ENCODE measurements around the gene ZNF862.

The ZNF862 gene

DNA sequence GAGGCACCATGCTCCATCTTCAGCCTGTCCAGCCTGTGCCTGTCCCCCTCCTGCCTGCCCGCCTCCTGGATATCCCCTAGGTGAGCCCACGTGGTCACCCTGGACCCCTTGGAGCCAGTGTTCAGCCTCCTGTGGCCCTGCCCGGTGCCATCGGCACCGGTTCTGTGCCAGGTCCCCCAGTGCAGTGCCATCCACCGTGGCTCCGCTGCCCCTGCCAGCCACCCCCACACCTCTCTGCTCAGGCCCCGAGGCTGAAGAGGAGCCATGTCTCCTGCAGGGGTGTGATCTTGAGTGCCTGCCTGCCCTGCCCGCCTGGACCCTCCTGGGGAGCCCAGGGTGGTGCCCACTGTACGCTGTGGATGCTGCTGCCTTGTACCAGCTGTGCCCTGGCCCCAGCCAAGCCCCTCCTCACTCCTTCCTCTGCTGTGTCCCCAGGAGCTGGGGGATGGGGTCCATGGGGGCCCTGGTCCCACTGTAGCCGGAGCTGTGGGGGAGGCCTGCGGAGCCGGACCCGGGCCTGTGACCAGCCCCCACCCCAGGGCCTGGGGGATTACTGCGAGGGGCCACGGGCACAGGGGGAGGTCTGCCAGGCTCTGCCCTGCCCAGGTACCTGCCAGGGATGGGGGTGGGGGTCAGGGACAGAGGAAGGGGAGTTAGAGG is 26.2 kb upstream of the ZNF862 start:
- DNase-seq = no peak

DNA sequence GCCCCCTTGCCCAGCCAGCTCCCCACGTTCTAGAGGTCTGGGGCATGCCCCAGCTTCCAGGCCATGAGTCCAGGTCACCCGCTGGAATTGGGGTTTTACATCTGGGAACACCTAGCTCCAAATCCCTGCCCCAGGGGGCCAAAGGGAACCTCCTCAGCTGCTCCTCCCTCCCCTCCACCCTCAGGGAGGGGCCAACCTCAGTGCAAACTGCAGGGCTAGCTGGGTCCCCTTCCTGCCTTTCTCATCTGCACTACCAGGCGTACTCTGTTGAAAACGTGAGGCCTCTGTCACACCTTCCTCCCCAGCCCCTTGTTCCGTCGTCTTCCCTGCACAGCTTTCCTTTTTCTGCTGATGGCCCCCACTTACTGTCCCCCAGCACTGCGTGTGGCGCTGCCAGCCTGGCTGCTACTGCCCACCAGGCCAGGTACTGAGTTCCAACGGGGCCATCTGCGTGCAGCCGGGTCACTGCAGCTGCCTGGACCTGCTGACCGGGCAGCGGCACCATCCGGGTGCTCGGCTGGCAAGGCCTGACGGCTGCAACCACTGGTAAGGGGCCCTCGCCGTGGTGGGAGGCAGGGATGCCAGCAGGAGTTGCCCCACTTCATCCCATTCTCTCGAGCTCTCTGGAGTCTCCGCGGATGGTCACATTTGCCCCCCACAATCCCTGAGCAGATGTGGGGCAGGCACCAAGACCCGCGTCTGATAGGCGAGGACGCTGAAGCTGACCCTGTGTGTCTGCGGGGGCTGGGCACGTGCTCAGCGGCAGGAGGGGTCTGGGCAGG is 24.7 kb upstream of the ZNF862 start:
- DNase-seq = no peak

DNA sequence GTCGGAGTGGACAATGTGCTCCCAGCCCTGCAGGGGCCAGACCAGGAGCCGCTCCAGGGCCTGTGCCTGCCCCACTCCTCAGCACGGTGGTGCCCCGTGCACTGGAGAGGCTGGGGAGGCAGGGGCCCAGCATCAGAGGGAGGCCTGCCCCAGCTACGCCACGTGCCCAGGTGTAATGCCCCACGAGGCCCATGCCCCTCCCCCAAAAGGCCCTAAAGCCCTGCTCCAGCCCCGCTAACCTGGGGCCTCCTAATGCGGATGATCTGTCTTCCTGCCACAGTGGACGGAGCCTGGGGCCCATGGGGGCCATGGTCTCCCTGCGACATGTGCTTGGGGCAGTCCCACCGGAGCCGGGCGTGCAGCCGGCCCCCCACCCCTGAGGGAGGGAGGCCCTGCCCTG is 23.7 kb upstream of the ZNF862 start:
- DNase-seq = no peak

DNA sequence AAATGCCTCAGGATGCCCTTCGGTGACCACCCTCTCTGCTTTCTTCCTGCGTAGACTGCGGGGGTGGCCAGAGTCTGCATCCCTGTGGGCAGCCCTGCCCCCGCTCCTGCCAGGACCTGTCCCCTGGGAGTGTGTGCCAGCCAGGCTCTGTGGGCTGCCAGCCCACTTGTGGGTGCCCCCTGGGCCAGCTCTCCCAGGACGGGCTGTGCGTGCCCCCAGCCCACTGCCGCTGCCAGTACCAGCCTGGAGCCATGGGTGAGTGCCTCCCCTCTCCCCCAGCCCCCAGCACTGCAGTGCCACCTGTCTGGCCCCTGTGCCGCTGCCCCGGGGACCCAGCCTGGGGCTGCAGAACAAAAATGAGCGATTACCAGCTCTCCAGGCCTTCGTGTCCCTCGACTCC is 23.1 kb upstream of the ZNF862 start:
- DNase-seq = no peak

DNA sequence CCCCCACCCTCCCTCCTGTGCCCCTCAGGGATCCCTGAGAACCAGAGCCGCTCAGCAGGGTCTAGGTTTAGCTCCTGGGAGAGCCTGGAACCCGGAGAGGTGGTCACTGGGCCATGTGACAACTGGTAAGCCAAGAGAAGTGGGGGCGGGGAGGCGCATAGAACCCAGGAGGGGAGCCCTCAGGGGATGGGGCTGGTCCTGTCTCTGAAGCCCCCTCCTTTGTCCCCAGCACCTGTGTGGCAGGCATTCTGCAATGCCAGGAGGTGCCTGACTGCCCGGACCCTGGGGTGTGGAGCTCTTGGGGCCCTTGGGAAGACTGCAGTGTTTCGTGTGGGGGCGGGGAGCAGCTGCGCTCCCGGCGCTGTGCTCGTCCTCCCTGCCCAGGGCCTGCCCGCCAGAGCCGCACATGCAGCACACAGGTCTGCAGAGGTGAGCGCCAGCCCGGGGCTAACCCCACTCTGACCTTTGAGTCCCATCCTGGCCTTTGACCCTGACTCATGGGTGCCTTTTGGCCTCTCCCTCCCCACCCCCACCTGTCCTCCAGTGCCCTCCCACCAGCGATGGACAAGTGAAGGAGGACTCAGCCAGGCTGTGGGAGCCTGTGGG is 22.4 kb upstream of the ZNF862 start:
- no peak for DNase-seq

DNA sequence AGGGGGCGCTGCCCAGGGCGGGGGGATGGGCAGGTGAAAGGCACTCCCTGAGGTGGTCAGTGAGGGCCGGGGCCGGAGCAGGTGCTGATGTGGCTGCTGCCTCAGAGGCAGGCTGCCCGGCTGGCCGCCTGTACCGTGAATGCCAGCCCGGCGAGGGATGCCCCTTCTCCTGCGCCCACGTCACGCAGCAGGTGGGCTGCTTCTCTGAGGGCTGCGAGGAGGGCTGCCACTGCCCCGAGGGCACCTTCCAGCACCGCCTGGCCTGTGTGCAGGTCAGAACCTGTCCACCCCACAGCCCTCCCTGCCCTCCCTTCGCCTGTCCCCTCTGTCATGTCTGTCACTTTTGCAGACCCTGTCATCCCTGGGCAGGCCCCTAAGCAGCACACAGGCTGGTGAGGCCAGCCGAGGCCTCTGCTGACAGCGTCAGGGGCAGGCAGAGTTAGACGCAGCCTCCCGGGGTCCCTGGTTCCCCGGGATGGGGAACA is 21.9 kb upstream of the ZNF862 start:
- DNase-seq = no peak

DNA sequence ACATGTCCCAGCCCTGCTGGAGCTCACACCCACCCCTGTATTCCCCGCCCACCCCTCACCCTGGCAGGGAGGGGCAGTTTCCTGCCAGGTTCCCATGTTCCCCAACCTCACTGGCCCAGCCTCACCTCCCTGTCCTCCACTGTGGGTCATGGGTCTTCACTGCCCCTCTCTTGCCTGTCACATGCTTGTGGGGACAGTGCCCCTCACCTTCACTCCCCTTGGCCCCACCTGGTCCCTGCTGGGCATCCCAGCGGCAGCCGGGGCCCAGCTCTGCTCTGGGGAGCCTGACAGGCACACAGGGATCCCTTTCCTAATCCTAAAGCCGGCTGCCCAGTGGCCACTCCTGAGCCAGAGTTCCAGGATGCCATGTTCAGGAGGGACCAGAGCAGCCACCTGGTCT is 21.4 kb upstream of the ZNF862 start:
- DNase-seq = no peak

DNA sequence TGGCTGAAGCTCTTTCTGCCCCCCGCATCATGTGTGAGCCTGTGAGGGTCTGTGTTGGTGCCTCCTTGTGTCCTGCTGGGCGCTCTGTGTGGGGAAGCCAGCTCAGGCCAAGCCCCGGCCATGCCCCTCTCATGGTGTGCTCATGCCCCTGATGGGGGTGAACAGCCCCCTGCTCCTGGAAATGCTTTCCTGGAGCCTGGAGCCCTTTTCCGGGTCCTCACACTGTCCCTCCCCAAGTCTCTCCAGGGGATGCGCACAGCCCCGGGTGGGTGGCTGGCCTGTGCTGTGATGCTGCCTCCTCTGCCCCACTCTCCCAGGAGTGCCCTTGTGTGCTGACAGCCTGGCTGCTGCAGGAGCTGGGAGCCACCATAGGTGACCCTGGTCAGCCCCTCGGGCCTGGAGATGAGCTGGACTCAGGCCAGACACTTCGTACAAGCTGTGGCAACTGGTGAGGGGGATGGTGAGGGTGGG is 20.8 kb upstream of the ZNF862 start:
- no peak for DNase-seq

DNA sequence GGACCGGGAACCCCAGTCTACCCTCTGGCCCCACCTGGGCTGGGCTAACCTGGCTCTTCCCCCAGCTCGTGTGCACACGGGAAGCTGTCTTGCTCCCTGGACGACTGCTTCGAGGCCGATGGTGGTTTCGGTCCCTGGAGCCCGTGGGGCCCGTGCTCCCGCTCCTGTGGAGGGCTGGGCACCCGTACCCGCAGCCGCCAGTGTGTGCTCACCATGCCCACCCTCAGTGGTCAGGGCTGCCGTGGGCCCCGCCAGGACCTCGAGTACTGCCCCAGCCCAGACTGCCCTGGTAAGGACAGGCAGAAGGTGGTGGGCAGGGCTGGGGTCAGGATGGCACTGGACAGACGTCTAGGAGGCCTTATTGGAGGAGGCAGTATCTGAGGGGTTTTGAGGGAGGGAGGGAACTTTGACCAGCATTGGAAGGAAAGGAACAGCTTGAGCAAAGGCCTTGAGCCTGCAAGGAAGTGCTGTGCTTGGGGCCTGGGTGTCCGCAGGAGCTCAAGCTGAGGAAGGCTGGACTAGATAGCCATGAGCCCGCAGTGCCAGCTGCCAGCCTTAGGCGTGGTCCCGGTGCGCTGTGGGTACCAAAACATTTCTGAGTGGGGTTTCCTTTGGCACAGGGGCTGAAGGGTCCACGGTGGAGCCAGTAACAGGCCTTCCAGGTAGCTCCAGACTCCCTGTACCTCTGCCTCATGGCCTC is 20.2 kb upstream of the ZNF862 start:
- DNase-seq = no peak

DNA sequence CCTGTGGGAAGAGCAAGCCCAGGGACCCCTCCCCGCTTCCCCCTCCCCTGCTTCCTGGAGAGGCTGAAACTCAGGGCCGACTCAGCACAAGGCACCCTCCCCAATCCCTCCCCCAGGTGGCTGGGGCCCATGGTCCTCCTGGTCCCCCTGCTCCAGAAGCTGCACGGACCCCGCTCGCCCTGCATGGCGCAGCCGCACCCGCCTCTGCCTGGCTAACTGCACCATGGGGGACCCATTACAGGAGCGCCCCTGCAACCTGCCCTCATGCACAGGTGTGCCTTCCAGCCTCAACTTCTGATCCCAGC is 19.7 kb upstream of the ZNF862 start:
- DNase-seq = no peak

DNA sequence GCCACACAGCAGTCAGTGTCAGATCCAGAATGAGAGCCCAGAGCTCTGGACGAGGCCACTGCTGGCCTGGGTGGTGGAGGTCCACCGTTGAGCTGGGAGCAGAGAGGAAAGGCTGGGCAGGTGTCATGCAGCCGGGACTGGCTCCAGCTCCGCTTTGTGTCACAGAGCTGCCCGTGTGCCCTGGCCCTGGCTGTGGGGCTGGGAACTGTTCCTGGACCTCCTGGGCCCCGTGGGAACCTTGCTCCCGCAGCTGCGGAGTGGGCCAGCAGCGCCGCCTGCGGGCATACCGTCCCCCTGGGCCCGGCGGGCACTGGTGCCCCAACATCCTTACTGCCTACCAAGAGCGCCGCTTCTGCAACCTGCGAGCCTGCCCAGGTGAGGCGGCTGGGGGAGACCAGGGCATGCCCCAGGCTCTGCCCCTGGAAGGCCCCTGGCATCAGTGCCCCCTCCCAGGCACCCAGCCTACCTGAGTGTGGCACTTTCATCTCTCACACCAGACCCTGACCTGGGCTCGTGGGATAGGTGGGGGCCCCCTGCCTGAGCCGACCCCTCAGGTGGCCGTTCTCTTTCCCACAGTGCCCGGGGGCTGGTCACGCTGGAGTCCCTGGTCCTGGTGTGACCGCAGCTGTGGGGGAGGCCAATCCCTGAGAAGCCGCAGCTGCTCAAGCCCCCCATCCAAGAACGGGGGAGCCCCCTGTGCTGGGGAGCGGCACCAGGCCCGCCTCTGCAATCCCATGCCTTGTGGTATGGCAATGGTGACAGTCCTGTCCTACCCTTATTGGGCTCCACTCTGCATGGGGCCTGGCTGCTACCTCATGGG is 18.8 kb upstream of the ZNF862 start:
- DNase-seq = no peak

DNA sequence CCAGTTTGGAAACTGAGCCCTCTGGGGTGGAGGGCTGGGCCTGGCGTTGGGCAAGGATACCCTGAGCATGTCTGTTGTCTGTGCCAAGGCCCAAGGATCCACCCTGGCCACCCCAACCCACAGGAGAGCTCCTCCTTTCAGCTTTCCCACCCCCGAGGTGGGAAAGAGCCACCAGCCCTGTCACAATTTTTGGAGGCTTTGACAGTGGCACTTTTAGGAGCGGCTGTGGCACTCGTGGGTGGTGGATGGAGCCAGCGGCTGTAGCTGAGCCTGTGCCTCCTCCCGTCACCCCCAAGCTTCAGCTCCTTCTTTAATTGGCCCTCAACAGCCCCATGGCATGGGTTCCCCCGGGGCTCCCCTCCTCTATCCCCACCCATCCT is 18.2 kb upstream of the ZNF862 start:
- DNase-seq = no peak

DNA sequence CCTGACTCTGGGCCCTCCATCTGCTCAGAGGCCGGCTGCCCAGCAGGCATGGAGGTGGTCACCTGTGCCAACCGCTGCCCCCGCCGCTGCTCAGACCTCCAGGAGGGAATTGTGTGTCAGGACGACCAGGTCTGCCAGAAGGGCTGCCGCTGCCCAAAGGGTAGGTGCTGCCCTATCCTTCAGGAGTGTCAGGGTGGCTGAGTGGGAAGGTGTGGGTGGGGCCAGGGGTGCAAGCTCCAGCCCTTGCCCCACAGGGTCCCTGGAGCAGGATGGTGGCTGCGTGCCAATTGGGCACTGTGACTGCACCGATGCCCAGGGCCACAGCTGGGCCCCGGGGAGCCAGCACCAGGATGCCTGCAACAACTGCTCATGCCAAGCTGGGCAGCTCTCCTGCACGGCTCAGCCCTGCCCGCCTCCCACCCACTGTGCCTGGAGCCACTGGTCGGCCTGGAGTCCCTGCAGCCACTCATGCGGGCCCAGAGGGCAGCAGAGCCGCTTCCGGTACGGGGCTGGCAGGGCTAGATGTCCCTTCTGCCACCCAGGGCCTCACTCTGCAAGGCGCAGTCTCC is 17.5 kb upstream of the ZNF862 start:
- no peak for DNase-seq

DNA sequence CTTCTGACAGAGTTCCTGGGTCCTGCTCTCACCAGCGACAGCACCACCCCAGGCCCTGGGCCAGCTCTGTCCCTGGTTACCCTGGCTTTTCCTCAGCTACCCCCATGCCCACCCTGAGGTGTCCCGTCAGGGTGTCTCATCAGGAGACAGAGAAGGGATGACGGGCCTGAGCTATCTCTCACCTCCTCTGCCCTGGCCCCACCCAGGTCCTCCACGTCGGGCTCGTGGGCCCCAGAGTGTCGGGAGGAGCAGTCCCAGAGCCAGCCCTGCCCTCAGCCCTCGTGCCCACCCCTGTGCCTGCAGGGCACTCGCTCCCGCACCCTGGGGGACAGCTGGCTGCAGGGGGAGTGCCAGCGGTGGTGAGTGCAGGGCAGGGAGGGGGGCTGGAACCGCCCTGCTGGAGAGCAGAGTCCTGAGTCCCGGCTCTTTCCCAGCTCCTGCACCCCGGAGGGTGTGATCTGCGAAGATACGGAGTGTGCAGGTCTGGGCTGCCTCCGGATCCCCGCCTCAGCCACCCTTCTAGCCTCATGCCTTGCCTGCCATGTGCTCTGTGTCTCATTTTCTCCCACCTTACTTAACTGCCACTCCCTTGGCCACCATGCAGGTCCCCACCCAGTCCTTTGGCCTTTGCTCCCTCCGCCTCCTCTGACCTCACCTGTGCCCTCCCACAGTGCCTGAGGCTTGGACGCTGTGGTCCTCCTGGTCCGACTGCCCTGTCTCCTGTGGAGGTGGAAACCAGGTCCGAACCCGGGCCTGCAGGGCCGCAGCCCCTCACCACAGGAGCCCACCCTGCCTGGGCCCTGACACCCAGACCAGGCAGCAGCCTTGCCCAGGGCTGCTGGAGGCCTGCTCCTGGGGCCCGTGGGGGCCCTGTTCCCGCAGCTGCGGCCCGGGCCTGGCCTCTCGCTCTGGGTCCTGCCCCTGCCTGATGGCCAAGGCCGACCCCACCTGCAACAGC is 16.7 kb upstream of the ZNF862 start:
- DNase-seq = no peak

DNA sequence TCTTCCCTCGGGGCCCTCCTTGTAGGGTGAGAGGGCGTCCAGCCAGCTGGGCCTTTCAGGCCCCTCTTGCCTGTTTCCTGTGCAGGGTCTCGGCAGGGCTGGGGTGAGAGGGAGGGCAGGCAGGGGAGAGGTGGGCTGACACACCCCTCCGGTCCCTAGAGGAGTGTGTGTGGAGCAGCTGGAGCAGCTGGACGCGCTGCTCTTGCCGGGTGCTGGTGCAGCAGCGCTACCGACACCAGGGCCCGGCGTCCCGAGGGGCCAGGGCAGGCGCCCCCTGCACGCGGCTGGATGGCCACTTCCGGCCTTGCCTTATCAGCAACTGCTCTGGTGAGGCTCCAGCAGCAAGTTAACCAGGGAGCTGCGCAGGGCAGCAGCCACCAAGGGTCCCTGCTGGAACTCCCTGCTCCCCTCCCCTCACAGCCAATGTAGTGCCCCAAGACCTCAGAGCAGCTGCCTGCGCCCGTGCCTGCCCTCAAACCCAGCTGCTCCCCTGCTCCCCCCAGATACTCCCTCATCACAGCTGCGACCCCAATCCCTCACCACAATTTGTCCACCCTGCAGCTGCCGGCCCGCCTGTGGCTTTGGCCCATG is 15.7 kb upstream of the ZNF862 start:
- no peak for DNase-seq

DNA sequence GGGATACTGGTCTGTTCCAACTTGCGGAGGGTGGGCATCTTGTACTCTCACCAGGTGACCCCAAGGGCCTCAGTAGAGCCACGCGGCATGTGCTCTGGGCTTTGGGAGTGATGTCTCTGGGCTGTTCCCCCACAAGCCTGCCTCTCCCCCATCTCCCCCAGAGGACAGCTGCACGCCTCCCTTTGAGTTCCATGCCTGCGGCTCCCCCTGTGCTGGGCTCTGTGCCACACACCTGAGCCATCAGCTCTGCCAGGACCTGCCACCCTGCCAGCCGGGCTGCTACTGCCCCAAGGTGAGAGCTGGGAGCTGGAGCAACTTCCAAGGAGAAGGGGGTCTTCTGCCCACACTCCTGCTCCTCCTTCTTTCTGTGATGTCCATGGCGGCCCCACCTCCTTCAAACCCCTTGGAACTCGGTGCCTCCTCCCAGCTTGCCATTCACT is 15.0 kb upstream of the ZNF862 start:
- DNase-seq = no peak

DNA sequence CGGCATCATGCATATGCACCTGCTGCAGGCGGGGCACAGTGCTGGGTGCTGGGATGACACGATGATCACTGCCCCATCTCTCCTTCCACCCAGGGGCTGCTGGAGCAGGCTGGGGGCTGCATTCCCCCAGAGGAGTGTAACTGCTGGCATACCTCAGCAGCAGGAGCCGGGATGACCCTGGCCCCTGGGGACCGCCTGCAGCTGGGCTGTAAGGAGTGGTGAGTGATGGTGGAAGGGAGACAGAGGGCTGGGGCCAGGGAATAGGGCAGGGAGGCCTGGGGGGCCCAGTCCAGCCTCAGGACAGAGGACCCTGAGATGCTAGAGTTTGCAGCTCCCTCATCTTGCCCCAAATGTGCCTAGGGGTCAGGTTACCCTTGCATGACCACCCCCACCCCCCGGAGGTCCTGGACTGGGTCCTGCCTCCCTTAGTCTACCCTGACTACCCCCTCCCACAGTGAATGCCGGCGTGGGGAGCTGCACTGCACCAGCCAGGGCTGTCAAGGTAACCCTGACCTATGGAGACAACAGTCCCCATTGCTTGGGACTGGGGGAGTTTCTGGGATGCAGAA is 14.5 kb upstream of the ZNF862 start:
- DNase-seq = no peak

DNA sequence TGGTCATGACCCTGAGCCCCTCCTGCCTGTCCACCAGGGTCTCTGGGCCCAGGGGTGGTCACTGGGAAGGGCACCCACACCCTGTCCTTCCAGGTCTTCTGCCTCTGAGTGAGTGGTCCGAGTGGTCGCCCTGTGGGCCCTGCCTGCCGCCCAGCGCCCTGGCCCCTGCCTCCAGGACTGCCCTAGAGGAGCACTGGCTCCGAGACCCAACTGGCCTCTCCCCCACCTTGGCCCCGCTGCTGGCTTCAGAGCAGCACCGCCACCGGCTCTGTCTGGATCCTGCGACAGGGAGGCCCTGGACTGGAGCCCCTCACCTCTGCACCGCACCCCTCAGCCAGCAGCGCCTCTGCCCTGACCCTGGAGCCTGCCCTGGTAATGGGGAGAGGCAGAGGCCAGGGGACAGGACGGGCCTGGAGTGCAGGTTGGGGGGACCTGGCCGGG is 13.9 kb upstream of the ZNF862 start:
- no peak for DNase-seq

DNA sequence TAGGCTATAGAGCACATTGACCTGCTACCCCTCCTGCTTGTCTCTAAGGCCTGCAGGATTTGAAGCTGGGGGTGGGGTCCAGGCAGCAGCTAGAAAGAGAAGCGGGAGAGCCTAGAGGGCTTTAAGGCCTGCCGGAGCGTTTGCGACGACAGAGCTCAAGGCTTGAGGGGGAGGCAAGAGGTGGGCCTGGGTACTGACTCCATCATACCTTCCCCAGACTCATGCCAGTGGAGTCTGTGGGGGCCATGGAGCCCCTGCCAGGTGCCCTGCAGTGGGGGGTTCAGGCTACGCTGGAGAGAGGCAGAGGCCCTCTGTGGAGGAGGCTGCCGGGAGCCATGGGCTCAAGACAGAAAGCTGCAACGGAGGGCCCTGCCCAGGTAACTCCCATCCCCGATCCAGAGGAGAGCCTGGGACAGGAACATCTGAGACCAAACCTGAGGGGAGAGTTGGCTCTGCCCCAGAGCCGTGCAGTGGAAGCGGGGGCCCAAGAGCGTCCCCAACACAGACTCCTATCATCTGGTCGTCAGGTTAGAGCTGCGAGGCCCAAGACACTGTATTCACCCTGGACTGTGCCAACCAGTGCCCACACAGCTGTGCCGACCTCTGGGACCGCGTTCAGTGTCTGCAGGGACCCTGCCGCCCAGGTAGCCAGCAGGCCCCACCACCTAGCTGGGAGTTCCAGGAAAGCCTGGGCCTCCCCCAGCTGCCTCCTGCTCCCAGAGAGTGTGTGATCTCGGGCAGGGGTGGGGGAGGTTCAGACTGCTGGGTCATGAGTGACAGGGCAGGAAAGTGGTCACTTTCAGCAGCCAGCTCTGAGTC is 13.2 kb upstream of the ZNF862 start:
- no peak for DNase-seq
